Breast epithelium (tissue), 3 donors: ENCODE results near the gene CLNK.

Source experiments
- CTCF ChIP-seq, 3 donors: fragments of 450-650 bp; IDR thresholded peaks; one replicate each; pipeline ENCODE4 v1.5.1; 2016 to 2017; ENCODE audit warnings: antibody characterized with exemption in 3 of 3, mild to moderate bottlenecking in 3 of 3, moderate library complexity in 3 of 3
- POLR2A ChIP-seq: fragments of 450-650 bp; IDR thresholded peaks from one replicate; pipeline ENCODE4 v1.6.1; 2016; ENCODE audit warnings: antibody characterized with exemption, mild to moderate bottlenecking, moderate library complexity
- POLR2AphosphoS5 ChIP-seq, 3 donors: sonication (generic); formaldehyde crosslinking; IDR thresholded peaks; one replicate each; pipeline ENCODE4 v1.6.1; 2017; ENCODE audit warnings: antibody characterized with exemption in 3 of 3

- TF ChIP-seq CTCF (IDR thresholded peaks at IDR 0.05) (no peak), POLR2A (no peak), POLR2AphosphoS5 (IDR thresholded peaks at IDR 0.05) (no peak)
Observed at GRCh38 chr4:10456260-10456594, 228.3 kb downstream of the CLNK start.
